GM21360 (cell line): Measurements from ENCODE around the gene NEK1.

Experiments used
- ATAC-seq: cut with Tn5 transposase; IDR thresholded peaks from one replicate; pipeline ENCODE4 v1.9.1; 2021; ENCODE audit warnings: mild to moderate bottlenecking, moderate library complexity; ENCODE audit not compliant: unreplicated experiment

The NEK1 gene

GRCh38 chr4:169379688-169380087 is 232.7 kb downstream of the NEK1 start:
- ATAC-seq = no peak

- no peak for ATAC-seq
These were observed 235.0 kb downstream of the NEK1 start for GRCh38 chr4:169377367-169377766.

GRCh38 chr4:169376421-169376820 is 236.0 kb downstream of the NEK1 start:
- no peak for ATAC-seq

- ATAC-seq = no peak
These were observed 239.6 kb downstream of the NEK1 start for GRCh38 chr4:169372791-169373190.

GRCh38 chr4:169369634-169370033 is 242.7 kb downstream of the NEK1 start:
- ATAC-seq = no peak

GRCh38 chr4:169367826-169368225 is 244.6 kb downstream of the NEK1 start:
- no peak for ATAC-seq

- ATAC-seq = no peak
These were observed 245.6 kb downstream of the NEK1 start for GRCh38 chr4:169366821-169367220.

- ATAC-seq = no peak
These were observed 249.8 kb downstream of the NEK1 start for GRCh38 chr4:169362607-169363006.

- ATAC-seq = no peak
These were observed 250.6 kb downstream of the NEK1 start for GRCh38 chr4:169361756-169362155.

GRCh38 chr4:169359961-169360360 is 252.4 kb downstream of the NEK1 start:
- ATAC-seq = no peak

GRCh38 chr4:169352360-169352759 is 260.0 kb downstream of the NEK1 start:
- no peak for ATAC-seq

GRCh38 chr4:169351872-169352271 is 260.5 kb downstream of the NEK1 start:
- ATAC-seq = no peak

GRCh38 chr4:169348541-169348940 is 263.8 kb downstream of the NEK1 start:
- no peak for ATAC-seq

- ATAC-seq = no peak
These were observed 265.5 kb downstream of the NEK1 start for GRCh38 chr4:169346840-169347239.

GRCh38 chr4:169345316-169345721 is 267.1 kb downstream of the NEK1 start:
- no peak for ATAC-seq
